Myocyte (in vitro differentiated cells): ENCODE results near the gene AMN. TPM values are rescaled to one million over a fixed set of nuclear protein-coding genes. Genes with fewer than 3 reads are reported as not detected.

ENCODE experiments used
- DNase-seq: peaks from one replicate; pipeline ENCODE4 v3.0.0-alpha.2; 2012; ENCODE audit warnings: low read depth
- total RNA-seq: library from RNA; depleted of rRNA; stranded (reverse); fragments of >200 nt; gene quantifications from 2 replicates; pipeline ENCODE4 v1.2.3, GENCODE V29; 2014

Gene AMN
- total RNA-seq, 1 donor from 2014 or later = 0.59 TPM

DNA sequence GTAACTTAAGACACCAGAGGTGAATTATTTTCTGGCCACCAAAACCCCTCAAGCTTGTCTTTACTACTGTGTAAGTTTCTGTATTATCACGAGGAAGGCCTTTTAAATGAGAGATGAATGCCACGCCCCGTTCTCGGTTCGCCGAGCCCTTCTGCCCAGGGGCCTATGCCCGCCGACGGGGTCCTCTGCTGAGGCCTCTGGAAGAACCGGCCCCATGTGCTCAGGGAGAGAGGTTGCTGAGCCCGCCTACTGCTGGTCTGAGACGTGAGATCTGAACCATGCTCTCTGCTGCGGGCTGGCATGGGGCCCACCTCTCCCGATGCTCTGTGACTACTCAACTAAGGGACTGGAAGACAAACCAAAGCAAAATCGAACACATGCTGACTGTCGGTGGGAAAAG is 21.0 kb downstream of the AMN start:
- DNase-seq = no peak

DNA sequence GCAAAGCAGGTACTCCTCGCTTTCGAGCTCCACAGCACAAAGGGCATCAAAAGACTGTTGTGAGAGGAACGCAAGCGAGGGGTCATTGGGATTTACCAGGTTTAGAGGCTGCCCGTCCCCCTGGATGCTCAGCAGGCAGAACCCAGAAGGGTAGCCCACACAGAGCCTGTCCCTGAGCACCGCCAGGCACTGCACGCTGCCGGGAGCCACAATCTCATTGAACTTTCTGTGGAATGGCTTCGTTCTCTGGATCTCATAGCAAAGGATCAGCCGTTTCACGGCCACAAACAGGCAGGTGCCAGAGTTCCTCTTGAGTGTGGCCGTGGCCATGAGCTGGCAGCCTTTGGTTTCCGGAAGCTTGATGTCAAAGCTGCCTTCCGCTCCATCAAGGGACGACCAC is 21.5 kb downstream of the AMN start:
- no peak for DNase-seq

GRCh38 chr14:102944448-102945330 is 22.2 kb downstream of the AMN start:
- no peak for DNase-seq

GRCh38 chr14:102945346-102946130 is 23.1 kb downstream of the AMN start:
- DNase-seq = no peak

DNA sequence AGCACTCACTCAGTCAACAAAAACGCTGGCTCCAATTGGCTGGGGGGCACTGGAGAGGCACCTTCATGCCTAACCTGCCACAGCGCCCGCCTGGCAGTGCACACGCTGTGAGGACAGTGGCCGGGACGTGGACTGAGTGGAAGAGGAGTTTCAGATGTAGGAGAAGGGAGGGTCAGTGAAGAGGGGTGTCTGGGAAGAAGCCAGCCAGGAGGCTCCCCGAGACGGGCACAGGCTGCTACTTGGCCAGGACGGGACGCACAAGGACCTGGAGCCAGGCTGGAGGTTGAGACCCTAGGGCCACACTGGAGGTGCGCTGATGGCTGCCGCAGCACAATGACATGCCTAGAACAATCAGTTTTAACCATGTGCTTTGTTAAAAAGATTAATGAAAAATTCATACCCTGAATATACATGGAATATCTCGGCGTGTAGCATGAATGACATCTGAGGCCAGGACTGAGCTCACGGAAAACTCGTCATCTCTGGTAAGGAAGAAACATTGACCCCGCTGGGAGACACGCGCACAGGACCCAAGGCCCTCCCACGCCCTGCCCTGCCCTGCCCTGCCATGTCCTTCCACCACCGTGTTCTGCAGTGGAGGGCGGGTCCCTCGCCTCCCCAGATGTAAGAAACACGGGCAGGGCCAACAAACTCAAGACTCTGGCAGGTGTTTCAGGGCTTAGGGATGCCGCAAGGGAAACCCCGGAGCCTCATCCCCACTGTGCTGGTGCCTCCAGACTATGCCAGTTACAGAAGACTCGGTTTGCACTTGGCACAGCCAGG is 25.0 kb downstream of the AMN start:
- DNase-seq = no peak

DNA sequence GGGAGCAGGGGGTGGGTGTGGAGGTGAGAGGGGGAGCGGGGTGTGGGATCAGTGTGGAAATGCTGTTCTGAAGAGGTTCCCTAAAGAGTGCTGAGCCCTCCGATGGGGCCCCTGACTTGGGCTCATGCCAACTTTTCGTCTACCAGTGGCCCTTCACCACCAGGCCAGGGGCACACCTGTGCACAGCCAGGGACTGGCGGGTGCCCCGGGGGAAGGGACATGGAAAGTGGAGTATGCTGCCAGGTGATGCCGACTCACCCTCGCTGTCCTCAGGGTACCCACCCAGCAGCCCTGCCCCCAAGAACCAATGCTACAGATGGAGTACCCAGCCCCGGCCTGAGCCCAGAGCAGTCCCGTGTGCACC is 26.2 kb downstream of the AMN start:
- DNase-seq = no peak

- peak; percentile 92 for DNase-seq
These were observed 26.8 kb downstream of the AMN start for GRCh38 chr14:102949062-102949800.

DNA sequence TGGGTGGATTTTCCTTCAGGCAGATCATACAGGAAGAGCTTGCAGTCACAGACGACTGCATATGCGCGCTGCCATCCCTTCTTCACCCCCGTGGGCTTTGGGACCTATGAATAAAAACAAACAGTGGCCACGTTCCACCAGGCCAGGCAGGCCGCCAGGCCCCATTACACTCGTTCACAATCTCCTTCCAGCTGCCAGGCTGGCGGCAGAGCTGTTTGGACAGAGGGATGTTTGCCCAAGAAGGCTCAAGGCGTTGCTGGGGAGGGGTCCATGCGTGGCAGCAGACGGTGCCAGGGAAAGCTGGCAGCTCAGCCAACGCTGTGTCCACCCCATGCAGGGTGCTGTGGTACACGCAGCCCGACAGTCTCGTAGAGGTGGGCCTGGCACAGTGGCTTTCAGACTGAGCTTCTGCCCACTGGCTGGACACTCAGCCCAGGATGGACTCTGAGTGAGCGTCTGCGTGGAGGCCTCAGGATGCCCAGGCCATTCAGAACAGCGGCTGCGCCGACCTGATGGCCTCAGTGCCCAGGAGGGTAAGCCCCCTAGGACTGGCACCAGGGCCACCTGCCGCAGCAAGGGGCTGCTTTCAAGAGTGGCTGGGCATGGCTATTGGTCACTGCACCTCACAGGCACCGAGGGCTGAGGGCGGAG is 27.5 kb downstream of the AMN start:
- DNase-seq = peak; percentile 43

- DNase-seq = no peak
These were observed 28.6 kb downstream of the AMN start for GRCh38 chr14:102951034-102951433.

DNA sequence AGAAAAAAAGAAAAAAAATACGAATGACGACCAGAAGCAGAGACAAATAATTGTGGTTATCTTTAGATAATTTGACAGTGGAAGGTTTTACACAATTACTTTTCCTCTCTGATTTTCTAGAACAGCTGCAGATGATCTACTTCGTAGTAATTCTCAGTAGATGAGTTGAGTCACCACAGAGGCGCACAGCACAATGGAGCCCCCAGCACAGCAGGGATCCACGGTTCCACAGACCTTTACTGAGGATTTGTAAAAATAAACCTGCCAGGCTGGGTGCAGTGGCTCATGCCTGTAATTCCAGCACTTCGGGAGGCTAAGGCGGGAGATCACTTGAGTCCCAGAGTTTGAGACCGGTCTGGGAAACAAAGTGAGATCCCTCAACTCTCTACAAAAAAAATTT is 29.3 kb downstream of the AMN start:
- DNase-seq = peak; percentile 89

DNA sequence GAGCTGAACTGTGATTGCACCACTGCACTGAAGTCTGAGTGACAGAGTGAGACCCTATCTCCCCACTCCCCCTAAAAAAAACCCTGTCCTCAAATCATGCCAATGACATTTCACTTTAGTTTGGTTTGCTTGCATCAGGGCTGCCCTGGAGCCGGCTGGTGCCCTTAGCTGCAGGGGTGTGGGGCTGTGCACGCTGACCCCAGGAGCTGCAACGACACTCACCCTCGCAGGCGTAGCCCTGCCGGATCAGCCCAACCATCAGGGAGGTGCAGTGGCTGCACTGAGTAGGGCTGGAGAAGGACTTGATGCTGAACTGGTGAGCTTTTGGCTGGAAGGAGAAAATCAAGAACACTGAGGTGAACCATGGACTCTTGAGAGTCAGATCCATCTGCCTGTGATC is 29.8 kb downstream of the AMN start:
- no peak for DNase-seq

DNA sequence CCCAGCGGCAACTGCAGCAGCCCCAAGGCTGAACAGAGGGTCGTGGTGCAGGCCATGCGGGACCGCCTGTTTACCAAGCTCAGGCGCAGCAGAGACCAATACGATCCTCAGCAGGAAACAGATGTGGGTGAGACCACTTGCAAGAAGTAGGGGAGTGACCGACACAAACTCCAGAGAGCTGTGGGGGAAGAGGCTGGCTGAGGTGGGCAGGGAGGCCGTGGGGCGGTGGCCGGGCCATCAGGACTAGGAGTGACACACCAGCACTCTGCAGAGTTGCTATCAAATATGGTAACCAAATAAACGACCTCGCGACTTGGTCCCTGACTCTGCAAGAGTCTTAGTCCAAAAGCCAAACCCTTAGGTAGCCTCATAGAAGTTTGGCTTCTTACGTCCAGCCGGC is 30.6 kb downstream of the AMN start:
- no peak for DNase-seq

- no peak for DNase-seq
These were observed 31.8 kb downstream of the AMN start for GRCh38 chr14:102954081-102954789.

DNA sequence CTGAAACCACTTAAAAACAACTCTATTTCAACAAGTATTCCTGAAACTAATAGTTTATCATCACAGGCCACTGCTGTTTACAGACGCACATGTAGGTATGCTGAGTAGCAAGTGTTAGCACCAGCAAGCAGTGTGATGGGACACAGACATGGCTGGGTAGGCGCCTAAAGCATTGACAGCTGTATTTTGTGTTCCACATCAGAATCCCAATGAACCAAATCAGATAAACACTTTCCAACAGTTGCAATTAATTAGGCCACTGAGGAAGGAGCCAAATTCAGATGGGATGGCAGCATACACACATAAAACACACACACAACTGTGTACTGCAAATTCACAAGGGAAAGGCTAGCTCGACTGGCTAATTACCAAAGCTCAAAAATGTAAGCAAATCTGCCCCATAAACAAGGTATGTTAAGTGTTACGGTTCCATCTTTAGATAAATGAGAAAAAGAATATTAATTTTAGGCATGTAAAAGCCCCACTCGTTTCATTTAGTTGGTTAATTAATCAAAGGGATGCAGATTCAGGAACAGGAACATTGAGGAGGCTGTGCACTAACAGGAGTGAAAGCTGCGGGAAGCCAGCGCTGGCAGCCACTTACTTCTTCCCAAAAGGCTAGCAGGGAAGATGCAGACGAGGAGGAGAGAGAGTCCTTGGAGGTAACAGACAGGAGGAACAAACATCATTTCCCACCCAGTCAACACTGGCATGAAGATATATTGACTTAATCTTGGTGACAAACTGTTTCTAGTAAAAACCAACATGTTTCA is 33.4 kb downstream of the AMN start:
- DNase-seq = no peak

GRCh38 chr14:102957222-102957621 is 34.8 kb downstream of the AMN start:
- DNase-seq = peak; percentile 52

GRCh38 chr14:102958461-102958860 is 36.0 kb downstream of the AMN start:
- DNase-seq = no peak

- DNase-seq = no peak
These were observed 39.7 kb downstream of the AMN start for GRCh38 chr14:102962111-102962627.

DNA sequence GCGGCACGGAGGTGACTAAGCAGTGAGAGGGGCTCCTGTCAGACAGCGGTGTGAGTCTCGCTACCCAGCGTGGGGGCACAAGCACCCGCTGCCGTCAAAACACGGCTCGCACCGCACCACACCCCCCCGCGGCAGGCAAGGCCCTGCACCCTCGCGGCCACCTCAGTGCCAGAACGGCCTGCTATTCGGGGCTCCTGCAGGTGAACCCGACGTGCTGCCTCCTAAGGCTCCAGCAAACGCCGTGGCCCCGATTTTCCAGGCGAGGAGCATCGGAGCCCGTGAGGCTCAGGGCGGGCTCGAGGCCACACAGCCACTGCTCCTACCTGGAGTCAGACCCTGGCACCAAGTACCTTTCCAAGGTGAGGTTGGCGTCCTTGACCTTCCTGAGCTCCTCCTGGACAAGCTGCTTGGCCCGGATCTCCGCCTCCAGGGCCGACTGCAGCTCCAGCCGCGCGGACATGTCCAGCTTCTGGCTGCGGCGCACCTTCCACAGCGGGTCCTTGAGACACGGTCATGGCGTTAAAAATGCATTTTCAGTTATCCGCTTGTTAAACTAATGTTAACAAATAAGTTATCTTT is 41.8 kb downstream of the AMN start:
- DNase-seq = no peak
